ENCODE results near the gene RABGAP1L.

DNA sequence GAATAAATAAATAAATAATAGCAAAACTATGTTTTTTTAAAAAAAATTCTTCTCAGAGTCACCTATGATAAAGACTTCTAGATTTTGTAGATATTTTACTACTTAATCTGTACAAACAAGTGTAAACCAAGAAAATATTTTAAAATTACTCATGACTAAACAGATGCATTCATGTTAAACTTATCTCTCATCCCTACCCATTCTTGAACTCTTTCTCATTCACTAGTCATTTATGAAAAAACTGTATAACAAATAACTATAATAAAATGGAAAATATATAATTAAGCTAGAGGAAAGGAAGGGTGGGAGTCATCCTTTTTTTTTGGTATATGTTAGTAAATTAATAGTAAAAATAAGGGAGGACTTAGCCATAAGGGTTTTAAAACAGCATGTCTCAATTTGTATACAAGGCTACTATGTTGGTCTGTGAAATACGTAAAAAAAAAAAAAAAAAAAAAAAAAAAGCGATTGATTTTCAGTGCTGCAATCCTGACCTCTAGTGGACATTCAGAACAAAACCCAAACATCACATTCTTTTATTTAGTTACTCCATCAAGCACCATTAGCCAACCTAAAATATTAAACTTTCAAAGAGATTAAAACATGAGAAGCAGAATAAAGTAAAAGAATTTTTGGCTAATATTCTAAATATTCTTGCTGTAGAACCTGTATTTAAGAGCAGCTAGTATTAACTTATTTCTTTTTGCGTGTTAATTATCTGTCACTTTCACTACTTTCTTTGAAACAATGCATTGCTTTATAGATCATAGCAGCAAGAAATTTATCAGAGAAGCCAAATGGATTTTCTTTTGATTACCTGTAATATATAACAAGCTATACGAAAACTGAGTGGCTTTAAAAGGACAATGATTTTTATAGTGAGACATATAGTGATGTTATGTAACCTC lies 584.6 kb downstream of the RABGAP1L start:
- TF ChIP-seq POLR2A (IDR thresholded peaks at IDR 0.05; ENCODE audit: low read length) (no peak), GATA1 (IDR thresholded peaks at IDR 0.05; ENCODE audit: low read depth, low read length) (no peak)

Data from erythroblast (primary cell).